ENCODE measurements around the gene GMCL2. TPM values are rescaled to one million over a fixed set of nuclear protein-coding genes. Genes with fewer than 3 reads are reported as not detected.

The GMCL2 gene
- polyA plus RNA-seq, 1 donor from 2014 or later, result not detected

DNA sequence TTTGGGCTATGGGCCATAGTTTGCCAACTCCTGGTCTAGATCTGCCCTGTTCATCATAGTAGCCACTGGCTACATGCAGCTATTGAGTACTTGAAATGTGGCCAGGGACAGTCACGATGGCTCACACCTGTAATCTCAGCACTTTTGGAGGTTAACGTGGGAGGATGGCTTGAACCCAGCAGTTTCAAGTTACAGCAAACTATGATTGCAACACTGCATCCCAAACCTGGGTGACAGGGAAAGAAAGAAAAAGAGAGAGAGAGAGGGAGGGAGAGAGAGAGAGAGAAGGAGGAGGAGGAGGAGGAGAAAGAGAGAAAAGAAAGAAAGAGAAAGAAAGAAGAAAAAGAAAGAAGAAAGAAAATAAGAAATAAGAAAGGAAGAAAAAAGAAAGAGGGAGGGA, 5.1 kb upstream of the GMCL2 start:
- no peaks in the 10 kb centered on the region for H3K9me2 ChIP-seq (ENCODE audit: insufficient read depth, low read length)
- no peaks in the 10 kb centered on the region for H3K79me2 ChIP-seq (replicated peaks; ENCODE audit: insufficient read depth, low read length)
- H3K9ac ChIP-seq (ENCODE audit: low read length), result no peak overlapping the region
- H3K36me3 ChIP-seq (ENCODE audit: insufficient read depth, low read length), result no peaks in the 10 kb centered on the region
- no peak for TF ChIP-seq EP300 (conservative IDR thresholded peaks at IDR 0.05; ENCODE audit: poor library complexity, severe bottlenecking)
- TF ChIP-seq MXI1 (conservative IDR thresholded peaks at IDR 0.05; ENCODE audit: poor library complexity, severe bottlenecking), result no peak
- TF ChIP-seq SMC3 (conservative IDR thresholded peaks at IDR 0.05; ENCODE audit: poor library complexity), result no peak
- TF ChIP-seq TAF1 (IDR thresholded peaks at IDR 0.05; ENCODE audit: low read depth), result no peak
- TF ChIP-seq POLR2AphosphoS5 (IDR thresholded peaks at IDR 0.05), result no peak
- no peak overlapping the region for H2AFZ ChIP-seq (ENCODE audit: low read depth, low read length)
- H4K20me1 ChIP-seq (ENCODE audit: insufficient read depth), result no peaks in the 10 kb centered on the region
- H3F3A ChIP-seq (ENCODE audit: insufficient read depth, low read length, poor library complexity, severe bottlenecking), result no peaks in the 10 kb centered on the region
- H3K27ac ChIP-seq (ENCODE audit: low read length), result no peak overlapping the region
- H3K4me3 ChIP-seq (ENCODE audit: low read length), result no peak overlapping the region
- H3K9me3 ChIP-seq (ENCODE audit: low read length), result no peaks in the 10 kb centered on the region
- H3K27me3 ChIP-seq (ENCODE audit: insufficient read depth, low read depth, low read length), result no peaks in the 10 kb centered on the region
- no peak overlapping the region for H3K4me2 ChIP-seq (ENCODE audit: low read length)

DNA sequence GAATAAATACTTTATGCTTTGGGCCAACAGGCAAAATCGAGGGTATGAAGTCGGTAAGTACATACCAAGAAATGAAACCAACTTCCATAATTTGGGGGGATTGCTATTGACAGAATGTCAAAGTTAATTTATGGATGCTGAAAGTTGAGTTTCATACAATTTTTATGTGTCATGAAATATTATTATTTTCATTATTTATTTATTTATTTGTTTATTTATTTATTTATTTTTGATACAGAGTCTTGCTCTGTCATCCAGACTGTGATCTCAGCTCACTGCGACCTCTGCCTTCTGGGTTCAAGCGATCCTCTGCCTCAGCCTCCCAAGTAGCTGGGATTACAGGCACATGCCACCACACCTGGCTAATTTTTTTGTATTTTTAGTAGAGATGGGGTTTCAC, 4.5 kb upstream of the GMCL2 start:
- Histone ChIP-seq H3K9ac (ENCODE audit: low read length) (no peak overlapping the region), H3K9me2 (ENCODE audit: insufficient read depth, low read length) (no peaks in the 10 kb centered on the region), H2AFZ (ENCODE audit: low read depth, low read length) (no peak overlapping the region), H4K20me1 (ENCODE audit: insufficient read depth) (no peaks in the 10 kb centered on the region), H3F3A (ENCODE audit: insufficient read depth, low read length, poor library complexity, severe bottlenecking) (no peaks in the 10 kb centered on the region), H3K9me3 (ENCODE audit: low read length) (no peaks in the 10 kb centered on the region), H3K27me3 (ENCODE audit: insufficient read depth, low read depth, low read length) (no peaks in the 10 kb centered on the region), H3K27ac (ENCODE audit: low read length) (no peak overlapping the region), H3K36me3 (ENCODE audit: insufficient read depth, low read length) (no peaks in the 10 kb centered on the region), H3K4me2 (ENCODE audit: low read length) (no peak overlapping the region), H3K4me3 (ENCODE audit: low read length) (no peak overlapping the region), H3K79me2 (replicated peaks; ENCODE audit: insufficient read depth, low read length) (no peaks in the 10 kb centered on the region)
- no peak for TF ChIP-seq MXI1 (conservative IDR thresholded peaks at IDR 0.05; ENCODE audit: poor library complexity, severe bottlenecking)
- no peak for TF ChIP-seq EZH2 (IDR thresholded peaks at IDR 0.05; ENCODE audit: borderline replicate concordance, insufficient read depth, low read length, poor library complexity, severe bottlenecking)
- no peak for TF ChIP-seq POLR2AphosphoS5 (IDR thresholded peaks at IDR 0.05)
- TF ChIP-seq, protein P1, sequence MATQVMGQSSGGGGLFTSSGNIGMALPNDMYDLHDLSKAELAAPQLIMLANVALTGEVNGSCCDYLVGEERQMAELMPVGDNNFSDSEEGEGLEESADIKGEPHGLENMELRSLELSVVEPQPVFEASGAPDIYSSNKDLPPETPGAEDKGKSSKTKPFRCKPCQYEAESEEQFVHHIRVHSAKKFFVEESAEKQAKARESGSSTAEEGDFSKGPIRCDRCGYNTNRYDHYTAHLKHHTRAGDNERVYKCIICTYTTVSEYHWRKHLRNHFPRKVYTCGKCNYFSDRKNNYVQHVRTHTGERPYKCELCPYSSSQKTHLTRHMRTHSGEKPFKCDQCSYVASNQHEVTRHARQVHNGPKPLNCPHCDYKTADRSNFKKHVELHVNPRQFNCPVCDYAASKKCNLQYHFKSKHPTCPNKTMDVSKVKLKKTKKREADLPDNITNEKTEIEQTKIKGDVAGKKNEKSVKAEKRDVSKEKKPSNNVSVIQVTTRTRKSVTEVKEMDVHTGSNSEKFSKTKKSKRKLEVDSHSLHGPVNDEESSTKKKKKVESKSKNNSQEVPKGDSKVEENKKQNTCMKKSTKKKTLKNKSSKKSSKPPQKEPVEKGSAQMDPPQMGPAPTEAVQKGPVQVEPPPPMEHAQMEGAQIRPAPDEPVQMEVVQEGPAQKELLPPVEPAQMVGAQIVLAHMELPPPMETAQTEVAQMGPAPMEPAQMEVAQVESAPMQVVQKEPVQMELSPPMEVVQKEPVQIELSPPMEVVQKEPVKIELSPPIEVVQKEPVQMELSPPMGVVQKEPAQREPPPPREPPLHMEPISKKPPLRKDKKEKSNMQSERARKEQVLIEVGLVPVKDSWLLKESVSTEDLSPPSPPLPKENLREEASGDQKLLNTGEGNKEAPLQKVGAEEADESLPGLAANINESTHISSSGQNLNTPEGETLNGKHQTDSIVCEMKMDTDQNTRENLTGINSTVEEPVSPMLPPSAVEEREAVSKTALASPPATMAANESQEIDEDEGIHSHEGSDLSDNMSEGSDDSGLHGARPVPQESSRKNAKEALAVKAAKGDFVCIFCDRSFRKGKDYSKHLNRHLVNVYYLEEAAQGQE (IDR thresholded peaks at IDR 0.05; ENCODE audit: borderline replicate concordance), result no peak
- TF ChIP-seq EP300 (conservative IDR thresholded peaks at IDR 0.05; ENCODE audit: poor library complexity, severe bottlenecking), result no peak
- TF ChIP-seq TAF1 (IDR thresholded peaks at IDR 0.05; ENCODE audit: low read depth), result no peak
- TF ChIP-seq CTCF (IDR thresholded peaks at IDR 0.05; ENCODE audit: poor library complexity, severe bottlenecking), result no peak
- TF ChIP-seq SMC3 (conservative IDR thresholded peaks at IDR 0.05; ENCODE audit: poor library complexity), result no peak
- TF ChIP-seq RAD21 (conservative IDR thresholded peaks at IDR 0.05), result no peak
